IMR-90 (cell line): Measurements from ENCODE around the gene TRPM4. TPM values are rescaled to one million over a fixed set of nuclear protein-coding genes. Genes with fewer than 3 reads are reported as not detected.
A peak's percentile ranks its signal among the peaks of the same experiment; 100 is the strongest.

ENCODE experiments used
- ATAC-seq: fragments of 200-7000 bp; cut with Tn5 transposase; 2 replicates; pipeline ENCODE4 v1.9.1; 2020; ENCODE audit warnings: low read depth, mild to moderate bottlenecking, moderate library complexity
- BruUV-seq: library from RNA; stranded (reverse); fragments of 400-500 nt; replicated peaks from 2 replicates; lab custom pipeline; 2021; lab: Mats Ljungman, UMichigan
- CTCF ChIA-PET: fragments of 300-600 bp; formaldehyde crosslinking; extraction: SDS; loops from one replicate; lab custom pipeline; 2021; ENCODE audit warnings: antibody characterized with exemption; lab: Yijun Ruan, JAX
- POLR2A ChIA-PET: fragments of 300-600 bp; sonication (Branson Sonifier 250); formaldehyde crosslinking; loops from one replicate; lab custom pipeline; 2022; ENCODE audit warnings: antibody characterized with exemption; ENCODE audit not compliant: unreplicated experiment; lab: Charles Lee
- DNase-seq: peaks from one replicate; pipeline ENCODE4 v3.0.0; 2013
- H2AFZ ChIP-seq: replicated peaks from 2 replicates; pipeline ENCODE3; 2013; ENCODE audit warnings: low read length, mild to moderate bottlenecking; ENCODE audit not compliant: poor library complexity
- H2AK5ac ChIP-seq: 2 replicates; pipeline ENCODE4 v1.6.1; 2013; ENCODE audit warnings: low read depth, low read length, inconsistent platforms
- H2AK9ac ChIP-seq: replicated peaks from 2 replicates; pipeline ENCODE3; 2013; ENCODE audit warnings: mild to moderate bottlenecking, low read depth, low read length, moderate library complexity; ENCODE audit not compliant: poor library complexity
- H2BK120ac ChIP-seq: 2 replicates; pipeline ENCODE4 v1.6.1; 2013; ENCODE audit warnings: low read depth, low read length, inconsistent platforms
- H2BK15ac ChIP-seq: 3 replicates; pipeline ENCODE4 v1.6.1; 2013; ENCODE audit warnings: low read depth, low read length, inconsistent platforms
- H2BK20ac ChIP-seq: 2 replicates; pipeline ENCODE4 v1.6.1; 2013; ENCODE audit warnings: low read depth, mild to moderate bottlenecking, inconsistent platforms, low read length, moderate library complexity
- H2BK5ac ChIP-seq: 2 replicates; pipeline ENCODE4 v1.6.1; 2013; ENCODE audit warnings: mild to moderate bottlenecking, low read depth, low read length, inconsistent platforms; ENCODE audit not compliant: poor library complexity, severe bottlenecking
- H3K14ac ChIP-seq: replicated peaks from 2 replicates; pipeline ENCODE4 v1.6.1; 2013; ENCODE audit warnings: low read depth, low read length, inconsistent platforms
- H3K18ac ChIP-seq: 2 replicates; pipeline ENCODE4 v1.6.1; 2013; ENCODE audit warnings: low read depth, low read length, control low read depth
- H3K23ac ChIP-seq: 2 replicates; pipeline ENCODE4 v1.6.1; 2013; ENCODE audit warnings: low read depth, low read length, inconsistent platforms
- H3K27ac ChIP-seq: 2 replicates; pipeline ENCODE4 v1.5.1; 2013; ENCODE audit warnings: mild to moderate bottlenecking, control low read depth, low read length; ENCODE audit not compliant: insufficient read depth
- H3K27me3 ChIP-seq: 2 replicates; pipeline ENCODE4 v1.6.1; 2013; ENCODE audit warnings: low read length; ENCODE audit not compliant: control insufficient read depth, insufficient read depth
- H3K36me3 ChIP-seq: 2 replicates; pipeline ENCODE4 v1.6.1; 2013; ENCODE audit warnings: low read length, mixed read lengths; ENCODE audit not compliant: control insufficient read depth, insufficient read depth
- H3K4ac ChIP-seq: 2 replicates; pipeline ENCODE4 v1.6.1; 2013; ENCODE audit warnings: low read depth, low read length, inconsistent platforms
- H3K4me1 ChIP-seq: 2 replicates; pipeline ENCODE4 v1.6.1; 2013; ENCODE audit warnings: low read length, mixed read lengths; ENCODE audit not compliant: control insufficient read depth, insufficient read depth
- H3K4me2 ChIP-seq: 2 replicates; pipeline ENCODE4 v1.6.1; 2013; ENCODE audit warnings: low read depth, mild to moderate bottlenecking, control low read depth, low read length, moderate library complexity
- H3K4me3 ChIP-seq: 2 replicates; pipeline ENCODE4 v1.5.1; 2013; ENCODE audit warnings: low read depth, mild to moderate bottlenecking, control low read depth, low read length, moderate library complexity; ENCODE audit not compliant: insufficient read depth
- H3K56ac ChIP-seq: 2 replicates; pipeline ENCODE4 v1.6.1; 2013; ENCODE audit warnings: low read length, inconsistent platforms; ENCODE audit not compliant: insufficient read depth; ENCODE audit errors: extremely low read depth
- H3K79me1 ChIP-seq, 2 experiments: 2 replicates each; pipeline ENCODE4 v1.6.1; 2013; ENCODE audit warnings: low read length in 2 of 2, inconsistent platforms in 1 of 2, low read depth in 1 of 2
- H3K9ac ChIP-seq: 2 replicates; pipeline ENCODE4 v1.6.1; 2013; ENCODE audit warnings: low read depth, low read length, control low read depth
- H3K9me1 ChIP-seq: 2 replicates; pipeline ENCODE4 v1.6.1; 2013; ENCODE audit warnings: low read length, inconsistent platforms; ENCODE audit not compliant: insufficient read depth
- H3K9me3 ChIP-seq: 2 replicates; pipeline ENCODE4 v1.6.1; 2013; ENCODE audit warnings: low read length; ENCODE audit not compliant: control insufficient read depth, insufficient read depth
- H4K20me1 ChIP-seq: 2 replicates; pipeline ENCODE4 v1.6.1; 2013; ENCODE audit warnings: low read length, inconsistent platforms; ENCODE audit not compliant: insufficient read depth
- H4K5ac ChIP-seq: 2 replicates; pipeline ENCODE4 v1.6.1; 2013; ENCODE audit warnings: mild to moderate bottlenecking, low read depth, low read length, control low read depth
- H4K8ac ChIP-seq, 2 experiments: 2 replicates each; pipeline ENCODE4 v1.6.1; 2013; ENCODE audit warnings: low read depth in 2 of 2, low read length in 2 of 2, control low read depth in 1 of 2, inconsistent platforms in 1 of 2
- H4K91ac ChIP-seq: 2 replicates; pipeline ENCODE4 v1.6.1; 2013; ENCODE audit warnings: low read depth, low read length, inconsistent platforms; ENCODE audit not compliant: insufficient read depth
- BHLHE40 ChIP-seq: fragments of 150-350 bp; IDR thresholded peaks from 2 replicates; pipeline ENCODE4 v1.6.1; 2016; ENCODE audit warnings: mild to moderate bottlenecking, low read depth, low read length
- CEBPB ChIP-seq: IDR thresholded peaks from 2 replicates; pipeline ENCODE4 v1.6.1; 2012; ENCODE audit warnings: low read depth, low read length, improper control_type of control experiment
- CHD1 ChIP-seq: IDR thresholded peaks from 2 replicates; pipeline ENCODE4 v1.6.1; 2012; ENCODE audit warnings: low read depth, low read length, improper control_type of control experiment
- CTCF ChIP-seq: conservative IDR thresholded peaks from 2 replicates; pipeline ENCODE4 v1.5.1; 2012; ENCODE audit warnings: mild to moderate bottlenecking, low read depth, low read length, improper control_type of control experiment
- MAFK ChIP-seq: IDR thresholded peaks from 2 replicates; pipeline ENCODE4 v1.6.1; 2012; ENCODE audit warnings: low read depth, low read length, improper control_type of control experiment
- MAZ ChIP-seq: IDR thresholded peaks from 2 replicates; pipeline ENCODE4 v1.6.1; 2012; ENCODE audit warnings: low read depth, mild to moderate bottlenecking, low read length, improper control_type of control experiment, moderate library complexity, borderline replicate concordance
- MXI1 ChIP-seq: IDR thresholded peaks from 2 replicates; pipeline ENCODE4 v1.6.1; 2012; ENCODE audit warnings: low read depth, mild to moderate bottlenecking, low read length, moderate library complexity, borderline replicate concordance
- NFE2L2 ChIP-seq: fragments of 150-350 bp; IDR thresholded peaks from 2 replicates; pipeline ENCODE4 v1.6.1; 2016; ENCODE audit warnings: low read depth, mild to moderate bottlenecking, low read length
- SMC3 ChIP-seq: fragments of 150-350 bp; IDR thresholded peaks from 2 replicates; pipeline ENCODE4 v1.6.1; 2016; ENCODE audit warnings: low read depth, mild to moderate bottlenecking, antibody characterized with exemption, low read length, moderate library complexity
- USF2 ChIP-seq: fragments of 150-350 bp; IDR thresholded peaks from 2 replicates; pipeline ENCODE4 v1.6.1; 2017; ENCODE audit warnings: mild to moderate bottlenecking, antibody characterized with exemption, low read length, low read depth
- WGBS, 2 experiments: methylation state at CpG; one replicate each; pipeline versions ENCODE4 v1.1.5 to v1.1.7; 2013; ENCODE audit warnings: missing lambda C conversion rate in 2 of 2; ENCODE audit not compliant: insufficient read length in 1 of 2; ENCODE audit errors: extremely low coverage in 2 of 2; 5-methylcytosine and 5-hydroxymethylcytosine counted together
- dilution Hi-C: fragments of 300-500 bp; cut with HindIII; formaldehyde crosslinking; loops from one replicate; pipeline ENCODE4 v1.14.3; 2018; ENCODE audit warnings: low sequenced_read_pairs; ENCODE audit not compliant: unreplicated experiment
- in situ Hi-C: fragments of 300-500 bp; cut with MboI; formaldehyde crosslinking; loops from 3 replicates; pipeline ENCODE4 v1.14.3; 2019; ENCODE audit warnings: low sequenced_read_pairs, inconsistent platforms, mixed read lengths
- intact Hi-C: fragments of 100-400 bp; cut with micrococcal nuclease; formaldehyde crosslinking; loops from 2 replicates; pipeline ENCODE4 v1.10.0; 2022
- polyA plus RNA-seq, 3 experiments: library from polyadenylated mRNA; depleted of rRNA; stranded (reverse); fragments of >200 nt; gene quantifications; 2 replicates each; pipeline ENCODE4 v1.2.3, GENCODE V29; 2012; ENCODE audit warnings: low replicate concordance in 1 of 3
- total RNA-seq: library from RNA; depleted of rRNA; stranded (reverse); fragments of >200 nt; gene quantifications from 2 replicates; pipeline ENCODE4 v1.2.3, GENCODE V29; 2012
- TF ChIP-seq, protein P1 (sequence below): fragments of 150-350 bp; IDR thresholded peaks from 2 replicates; pipeline ENCODE4 v1.6.1; 2016; ENCODE audit warnings: low read depth, mild to moderate bottlenecking, low read length, moderate library complexity, borderline replicate concordance

TRPM4 gene
- total and polyA plus RNA-seq, 2 of the 4 experiments (the other 2 are of a cell fraction): 2.2 to 19.7 TPM

DNA sequence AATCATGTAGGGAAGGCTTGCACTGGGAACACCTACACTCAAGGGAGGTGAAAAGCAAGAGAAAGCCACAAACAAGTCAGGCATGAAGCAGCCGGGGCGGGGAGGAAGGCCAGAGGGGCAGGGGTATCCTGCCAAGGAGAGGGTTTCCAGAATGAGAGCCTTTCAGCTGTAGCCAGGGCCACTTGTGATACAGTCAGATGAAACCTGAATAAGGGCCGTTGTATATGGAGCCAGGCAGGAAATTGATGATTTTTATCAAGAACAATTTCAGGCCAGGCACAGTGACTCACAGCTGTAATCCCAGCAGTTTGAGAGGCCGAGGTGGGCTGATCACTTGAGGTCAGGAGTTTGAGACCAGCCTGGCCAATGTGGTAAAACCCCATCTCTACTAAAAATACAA, 4.4 kb downstream of the TRPM4 start:
- no peak overlapping the region for H2BK5ac ChIP-seq
- H3K23ac ChIP-seq: no peak overlapping the region
- H3K4ac ChIP-seq: no peak overlapping the region
- H3K9me3 ChIP-seq: no peaks in the 10 kb centered on the region
- H4K20me1 ChIP-seq: no peaks in the 10 kb centered on the region; the same call in 1 of the 2 replicates
- no peak for TF ChIP-seq MAFK
- TF ChIP-seq USF2: no peak
- no peak for TF ChIP-seq BHLHE40
- no peak for TF ChIP-seq CTCF
- TF ChIP-seq SMC3: no peak
- TF ChIP-seq MAZ: no peak
- no peak for TF ChIP-seq MXI1
- no peak for TF ChIP-seq CHD1
- no peak for TF ChIP-seq CEBPB
- TF ChIP-seq NFE2L2: no peak
- TF ChIP-seq, protein P1, sequence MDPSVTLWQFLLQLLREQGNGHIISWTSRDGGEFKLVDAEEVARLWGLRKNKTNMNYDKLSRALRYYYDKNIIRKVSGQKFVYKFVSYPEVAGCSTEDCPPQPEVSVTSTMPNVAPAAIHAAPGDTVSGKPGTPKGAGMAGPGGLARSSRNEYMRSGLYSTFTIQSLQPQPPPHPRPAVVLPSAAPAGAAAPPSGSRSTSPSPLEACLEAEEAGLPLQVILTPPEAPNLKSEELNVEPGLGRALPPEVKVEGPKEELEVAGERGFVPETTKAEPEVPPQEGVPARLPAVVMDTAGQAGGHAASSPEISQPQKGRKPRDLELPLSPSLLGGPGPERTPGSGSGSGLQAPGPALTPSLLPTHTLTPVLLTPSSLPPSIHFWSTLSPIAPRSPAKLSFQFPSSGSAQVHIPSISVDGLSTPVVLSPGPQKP: no peak
- H4K91ac ChIP-seq: no peak overlapping the region
- H2BK20ac ChIP-seq: no peak overlapping the region
- H3K56ac ChIP-seq: no peak overlapping the region
- CTCF ChIA-PET: no interaction called here
- no peak overlapping the region for H2BK15ac ChIP-seq
- no peak overlapping the region for H4K8ac ChIP-seq
- H3K27ac ChIP-seq: no peak overlapping the region
- no peak overlapping the region for H3K4me3 ChIP-seq
- POLR2A ChIA-PET: no interaction called here
- H3K18ac ChIP-seq: no peak overlapping the region
- no TSS peak for BruUV-seq
- H2AK5ac ChIP-seq: no peak overlapping the region
- peaks cover 2% of the 10 kb centered on the region; the same call in 1 of the 2 replicates for H3K4me1 ChIP-seq
- no peak overlapping the region for H3K9ac ChIP-seq
- H3K36me3 ChIP-seq: no peaks in the 10 kb centered on the region; the same call in none of the 2 replicates
- H3K14ac ChIP-seq: no peak overlapping the region
- no peak overlapping the region for H2BK120ac ChIP-seq
- ATAC-seq (no peak), DNase-seq (peak; percentile 63)
- no peak overlapping the region for H3K4me2 ChIP-seq
- no peak overlapping the region for H2AFZ ChIP-seq
- H3K27me3 ChIP-seq: no peaks in the 10 kb centered on the region
- no peak overlapping the region for H4K5ac ChIP-seq
- WGBS, 2 experiments: 44% methylated on average over 3 of the region's 4 CpGs; no CpG with 5 or more reads in 1 of the 2 experiments
- intact Hi-C loops: no loop called here
- dilution Hi-C loops: no loop called here
- H2AK9ac ChIP-seq: no peak overlapping the region
- H3K79me1 ChIP-seq: peaks cover 8 to 32% of the 10 kb centered on the region in 2 experiments; a peak in 3 of 4 replicates
- H3K9me1 ChIP-seq: peaks cover 5% of the 10 kb centered on the region; the same call in 1 of the 2 replicates
- in situ Hi-C loops: no loop called here
